Measurements from ENCODE around the gene MB21D2.

The MB21D2 gene

DNA sequence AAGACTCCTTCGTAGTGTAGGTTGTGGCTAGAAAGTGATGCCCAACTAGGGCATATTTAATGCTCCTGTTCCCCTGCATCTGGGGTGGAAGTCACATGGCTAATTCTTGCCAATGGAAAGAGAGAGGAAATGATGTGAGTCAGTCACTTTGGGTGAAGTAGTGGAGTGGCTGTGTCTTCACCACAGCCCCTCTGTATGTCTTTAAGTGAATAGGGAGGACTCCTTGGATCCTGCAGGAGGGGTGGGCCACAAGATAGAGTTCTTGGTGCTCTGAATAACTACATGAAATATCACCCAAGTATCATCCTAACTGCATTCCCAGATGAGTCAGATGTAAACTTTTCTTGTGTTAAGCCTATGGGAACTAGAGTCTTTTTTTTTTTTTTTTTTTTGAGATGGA is 17.8 kb upstream of the MB21D2 start:
- TF ChIP-seq SIN3A (IDR thresholded peaks at IDR 0.05; ENCODE audit: borderline replicate concordance, insufficient read depth, low read length), result no peak
- TF ChIP-seq, protein P1, sequence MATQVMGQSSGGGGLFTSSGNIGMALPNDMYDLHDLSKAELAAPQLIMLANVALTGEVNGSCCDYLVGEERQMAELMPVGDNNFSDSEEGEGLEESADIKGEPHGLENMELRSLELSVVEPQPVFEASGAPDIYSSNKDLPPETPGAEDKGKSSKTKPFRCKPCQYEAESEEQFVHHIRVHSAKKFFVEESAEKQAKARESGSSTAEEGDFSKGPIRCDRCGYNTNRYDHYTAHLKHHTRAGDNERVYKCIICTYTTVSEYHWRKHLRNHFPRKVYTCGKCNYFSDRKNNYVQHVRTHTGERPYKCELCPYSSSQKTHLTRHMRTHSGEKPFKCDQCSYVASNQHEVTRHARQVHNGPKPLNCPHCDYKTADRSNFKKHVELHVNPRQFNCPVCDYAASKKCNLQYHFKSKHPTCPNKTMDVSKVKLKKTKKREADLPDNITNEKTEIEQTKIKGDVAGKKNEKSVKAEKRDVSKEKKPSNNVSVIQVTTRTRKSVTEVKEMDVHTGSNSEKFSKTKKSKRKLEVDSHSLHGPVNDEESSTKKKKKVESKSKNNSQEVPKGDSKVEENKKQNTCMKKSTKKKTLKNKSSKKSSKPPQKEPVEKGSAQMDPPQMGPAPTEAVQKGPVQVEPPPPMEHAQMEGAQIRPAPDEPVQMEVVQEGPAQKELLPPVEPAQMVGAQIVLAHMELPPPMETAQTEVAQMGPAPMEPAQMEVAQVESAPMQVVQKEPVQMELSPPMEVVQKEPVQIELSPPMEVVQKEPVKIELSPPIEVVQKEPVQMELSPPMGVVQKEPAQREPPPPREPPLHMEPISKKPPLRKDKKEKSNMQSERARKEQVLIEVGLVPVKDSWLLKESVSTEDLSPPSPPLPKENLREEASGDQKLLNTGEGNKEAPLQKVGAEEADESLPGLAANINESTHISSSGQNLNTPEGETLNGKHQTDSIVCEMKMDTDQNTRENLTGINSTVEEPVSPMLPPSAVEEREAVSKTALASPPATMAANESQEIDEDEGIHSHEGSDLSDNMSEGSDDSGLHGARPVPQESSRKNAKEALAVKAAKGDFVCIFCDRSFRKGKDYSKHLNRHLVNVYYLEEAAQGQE (IDR thresholded peaks at IDR 0.05; ENCODE audit: insufficient read depth in 1 of 2, low read depth in 2 of 2, low read length in 2 of 2), result no peak
- no peak for TF ChIP-seq FOXP2 (optimal IDR thresholded peaks at IDR 0.05; ENCODE audit: borderline replicate concordance, extremely low read depth, extremely low read length, insufficient read depth)
- no peak for TF ChIP-seq TAF1 (IDR thresholded peaks at IDR 0.05; ENCODE audit: borderline replicate concordance, insufficient read depth, low read length)
- TF ChIP-seq POLR2AphosphoS5 (IDR thresholded peaks at IDR 0.05; ENCODE audit: low read depth, low read length), result no peak

DNA sequence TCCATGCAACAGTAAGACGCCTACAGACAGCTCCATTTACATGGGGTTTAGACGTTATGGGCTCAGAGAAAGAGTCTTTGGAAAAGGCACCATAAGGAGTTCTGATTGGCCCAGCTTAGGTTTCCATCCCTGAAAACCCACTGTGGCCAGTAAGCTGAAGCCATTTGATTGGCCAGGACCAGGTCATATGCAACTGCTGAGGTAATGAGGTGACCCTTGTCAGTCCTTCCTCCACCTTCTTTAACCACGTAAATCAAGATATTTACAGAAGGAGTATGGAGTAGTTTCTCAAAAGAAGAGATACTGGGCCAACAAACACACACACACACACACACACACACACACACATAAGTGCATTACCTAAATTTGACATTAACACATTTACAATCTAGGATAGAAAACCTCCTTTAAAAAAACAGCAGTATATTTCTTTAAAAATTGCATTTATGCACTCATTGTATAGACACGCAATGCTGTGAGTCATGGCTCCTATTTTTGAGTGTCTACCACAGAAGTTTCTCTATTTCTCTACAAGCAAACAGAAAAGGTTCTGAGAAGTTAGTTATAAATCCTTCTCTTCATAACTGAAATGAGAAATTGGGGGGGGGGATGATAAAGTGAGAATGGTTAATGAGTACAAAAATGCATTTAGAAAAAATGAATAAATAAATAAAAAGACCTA is 16.3 kb upstream of the MB21D2 start:
- no peak for TF ChIP-seq TAF1 (IDR thresholded peaks at IDR 0.05; ENCODE audit: borderline replicate concordance, insufficient read depth, low read length)

DNA sequence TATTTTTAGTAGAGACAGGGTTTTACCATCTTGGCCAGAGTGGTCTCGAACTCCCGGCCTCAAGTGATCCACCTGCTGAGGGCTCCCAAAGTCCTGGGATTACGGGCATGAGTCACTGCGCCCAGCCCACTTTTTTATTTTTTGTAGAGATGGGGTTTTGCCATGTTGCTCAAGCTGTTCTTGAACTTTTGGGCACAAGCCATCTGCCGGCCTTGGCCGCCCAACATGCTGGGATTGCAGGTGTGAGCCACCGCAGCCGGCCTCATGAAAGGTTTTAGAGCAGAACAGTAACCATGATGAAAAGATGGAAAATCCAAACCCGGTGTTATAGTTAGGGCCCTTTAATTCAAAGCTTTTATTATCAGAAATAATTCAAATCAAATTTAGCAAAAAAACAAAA is 15.6 kb upstream of the MB21D2 start:
- TF ChIP-seq POLR2AphosphoS5 (IDR thresholded peaks at IDR 0.05; ENCODE audit: low read depth, low read length) (no peak), FOXP2 (optimal IDR thresholded peaks at IDR 0.05; ENCODE audit: borderline replicate concordance, extremely low read depth, extremely low read length, insufficient read depth) (no peak), SIN3A (IDR thresholded peaks at IDR 0.05; ENCODE audit: borderline replicate concordance, insufficient read depth, low read length) (no peak), TAF1 (IDR thresholded peaks at IDR 0.05; ENCODE audit: borderline replicate concordance, insufficient read depth, low read length) (no peak)
- TF ChIP-seq, protein P1 (IDR thresholded peaks at IDR 0.05; ENCODE audit: insufficient read depth in 1 of 2, low read depth in 2 of 2, low read length in 2 of 2), result no peak

DNA sequence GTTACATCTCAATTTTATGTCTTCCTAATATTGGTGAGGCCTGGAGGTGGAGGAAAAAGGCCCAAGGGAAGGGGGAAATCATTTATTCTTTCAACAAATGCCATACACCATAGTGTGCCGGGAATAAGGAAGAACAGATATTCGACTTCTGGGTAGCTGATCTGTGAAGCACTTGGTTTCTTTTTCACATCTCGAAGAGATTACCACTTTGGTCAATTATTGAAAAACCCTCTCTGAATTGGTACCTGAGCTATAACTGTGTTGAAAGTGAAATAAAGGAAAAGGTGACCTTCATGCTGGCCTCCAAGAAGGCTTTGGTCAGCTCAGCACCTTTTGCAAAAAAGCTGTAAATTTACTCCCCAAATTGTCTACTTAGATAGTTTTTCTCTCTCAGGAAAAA is 14.2 kb upstream of the MB21D2 start:
- TF ChIP-seq TAF1 (IDR thresholded peaks at IDR 0.05; ENCODE audit: borderline replicate concordance, insufficient read depth, low read length) (no peak), SIN3A (IDR thresholded peaks at IDR 0.05; ENCODE audit: borderline replicate concordance, insufficient read depth, low read length) (no peak), FOXP2 (optimal IDR thresholded peaks at IDR 0.05; ENCODE audit: borderline replicate concordance, extremely low read depth, extremely low read length, insufficient read depth) (no peak), POLR2AphosphoS5 (IDR thresholded peaks at IDR 0.05; ENCODE audit: low read depth, low read length) (no peak)
- TF ChIP-seq, protein P1 (IDR thresholded peaks at IDR 0.05; ENCODE audit: insufficient read depth in 1 of 2, low read depth in 2 of 2, low read length in 2 of 2), result no peak

DNA sequence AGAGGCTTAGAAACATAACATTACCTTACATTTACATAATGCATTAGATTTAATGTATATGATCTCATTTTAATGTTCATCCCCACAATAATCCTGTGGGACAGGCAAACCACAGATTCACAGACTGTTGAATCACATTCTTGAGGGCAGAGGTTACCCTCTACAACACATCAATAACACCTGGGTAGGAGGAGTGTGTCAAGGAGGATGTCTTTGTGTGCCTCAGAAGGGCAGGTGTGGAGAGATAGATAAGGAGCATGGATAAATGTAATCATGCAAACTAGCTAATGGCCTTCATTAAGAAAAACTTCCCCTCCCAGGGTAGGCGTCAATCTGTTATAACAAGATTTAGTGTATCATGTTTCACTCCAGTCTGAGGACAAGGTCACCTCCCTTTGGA is 12.9 kb upstream of the MB21D2 start:
- no peak for TF ChIP-seq SIN3A (IDR thresholded peaks at IDR 0.05; ENCODE audit: borderline replicate concordance, insufficient read depth, low read length)
- TF ChIP-seq TAF1 (IDR thresholded peaks at IDR 0.05; ENCODE audit: borderline replicate concordance, insufficient read depth, low read length), result no peak
- TF ChIP-seq POLR2AphosphoS5 (IDR thresholded peaks at IDR 0.05; ENCODE audit: low read depth, low read length), result no peak
- TF ChIP-seq, protein P1 (IDR thresholded peaks at IDR 0.05; ENCODE audit: insufficient read depth in 1 of 2, low read depth in 2 of 2, low read length in 2 of 2), result no peak
- TF ChIP-seq FOXP2 (optimal IDR thresholded peaks at IDR 0.05; ENCODE audit: borderline replicate concordance, extremely low read depth, extremely low read length, insufficient read depth), result no peak
